COLO668 (cell line): Measurements from ENCODE around the gene SYT1.

Experiments
- DNase-seq: peaks from one replicate; lab custom pipeline; 2025; ENCODE audit not compliant: unreplicated experiment; lab: John Stamatoyannopoulos, UW

SYT1 gene

GRCh38 chr12:79055926-79056674 lies 191.5 kb downstream of the SYT1 start:
- DNase-seq: no peak

GRCh38 chr12:79056775-79057174 lies 192.2 kb downstream of the SYT1 start:
- no peak for DNase-seq

- no peak for DNase-seq
Observed at GRCh38 chr12:79057540-79057939, 193.0 kb downstream of the SYT1 start.

- DNase-seq: no peak
Observed at GRCh38 chr12:79058342-79058741, 193.8 kb downstream of the SYT1 start.

- no peak for DNase-seq
Observed at GRCh38 chr12:79059557-79059956, 195.0 kb downstream of the SYT1 start.

GRCh38 chr12:79063258-79063657 lies 198.7 kb downstream of the SYT1 start:
- DNase-seq: no peak

GRCh38 chr12:79067977-79068376 lies 203.4 kb downstream of the SYT1 start:
- DNase-seq: no peak

GRCh38 chr12:79069009-79069408 lies 204.4 kb downstream of the SYT1 start:
- DNase-seq: no peak

GRCh38 chr12:79071498-79071897 lies 206.9 kb downstream of the SYT1 start:
- DNase-seq: no peak

GRCh38 chr12:79073506-79073905 lies 208.9 kb downstream of the SYT1 start:
- DNase-seq: no peak

- DNase-seq: no peak
Observed at GRCh38 chr12:79082595-79082994, 218.0 kb downstream of the SYT1 start.

GRCh38 chr12:79083181-79083580 lies 218.6 kb downstream of the SYT1 start:
- DNase-seq: no peak

GRCh38 chr12:79085106-79085682 lies 220.6 kb downstream of the SYT1 start:
- DNase-seq: no peak

GRCh38 chr12:79086541-79087296 lies 222.1 kb downstream of the SYT1 start:
- DNase-seq: no peak

GRCh38 chr12:79098530-79098929 lies 234.0 kb downstream of the SYT1 start:
- no peak for DNase-seq

- DNase-seq: no peak
Observed at GRCh38 chr12:79108962-79109361, 244.4 kb downstream of the SYT1 start.

GRCh38 chr12:79114896-79115295 lies 250.3 kb downstream of the SYT1 start:
- no peak for DNase-seq

- DNase-seq: no peak
Observed at GRCh38 chr12:79115743-79116142, 251.2 kb downstream of the SYT1 start.

- no peak for DNase-seq
Observed at GRCh38 chr12:79119796-79120195, 255.2 kb downstream of the SYT1 start.

GRCh38 chr12:79121486-79121885 lies 256.9 kb downstream of the SYT1 start:
- no peak for DNase-seq

- no peak for DNase-seq
Observed at GRCh38 chr12:79124385-79124784, 259.8 kb downstream of the SYT1 start.

- DNase-seq: no peak
Observed at GRCh38 chr12:79125358-79125757, 260.8 kb downstream of the SYT1 start.
